Uterus (tissue), 2 donors: ENCODE data around the gene NDUFB1.

Source experiments
- CTCF ChIP-seq, 4 experiments: fragments of 200-600 bp in 2 of 4; fragments of 450-650 bp in 2 of 4; sonication (generic) in 2 of 4; IDR thresholded peaks; one replicate each; pipeline ENCODE4 v1.5.1; 2016 to 2019; ENCODE audit warnings: antibody characterized with exemption in 4 of 4, mild to moderate bottlenecking in 2 of 4, moderate library complexity in 1 of 4
- POLR2A ChIP-seq, 2 donors: fragments of 450-650 bp; IDR thresholded peaks; one replicate each; pipeline ENCODE4 v1.6.1; 2016; ENCODE audit warnings: antibody characterized with exemption in 2 of 2, mild to moderate bottlenecking in 1 of 2, moderate library complexity in 1 of 2

GRCh38 chr14:92143309-92143708 is 21.8 kb upstream of the NDUFB1 start:
- TF ChIP-seq POLR2A (IDR thresholded peaks at IDR 0.05) (no peak), CTCF (IDR thresholded peaks at IDR 0.05) (no peak)
